ENCODE data around the gene PCDH9.
A peak's percentile ranks its signal among the peaks of the same experiment; 100 is the strongest.

PCDH9 gene

DNA sequence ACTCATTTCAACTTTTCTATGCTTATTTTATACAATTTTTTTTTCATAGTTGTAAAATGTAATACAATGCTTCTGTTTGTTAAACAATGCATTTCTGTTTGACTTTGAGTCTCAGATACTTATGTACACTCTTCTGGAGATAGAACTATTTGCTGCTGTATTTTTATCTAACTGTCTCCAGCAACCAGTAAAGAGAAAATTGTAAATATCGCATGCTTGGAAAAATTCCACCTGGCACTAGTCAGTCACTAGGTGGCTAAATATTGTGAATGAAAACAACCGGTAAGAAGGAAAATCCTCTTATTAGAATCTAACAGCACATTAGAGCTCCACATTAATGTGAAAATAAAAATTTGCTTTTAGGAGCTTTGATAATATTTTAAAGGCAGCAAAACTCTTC, 876.5 kb downstream of the PCDH9 start:
- H3K79me2 ChIP-seq (ENCODE audit: low read length), result no peaks in the 10 kb centered on the region
- H3K27ac ChIP-seq (ENCODE audit: low read length), result no peak overlapping the region
- H3K9me3 ChIP-seq (ENCODE audit: insufficient read depth, low read length), result no peaks in the 10 kb centered on the region
- no peaks in the 10 kb centered on the region for H4K20me1 ChIP-seq (ENCODE audit: insufficient read depth, low read length)
- no peaks in the 10 kb centered on the region for H3K27me3 ChIP-seq (ENCODE audit: low read depth, low read length)
- no peak overlapping the region for H3K4me2 ChIP-seq (ENCODE audit: low read length)
- H3K9ac ChIP-seq (ENCODE audit: low read length), result no peak overlapping the region
- TF ChIP-seq, protein P1, sequence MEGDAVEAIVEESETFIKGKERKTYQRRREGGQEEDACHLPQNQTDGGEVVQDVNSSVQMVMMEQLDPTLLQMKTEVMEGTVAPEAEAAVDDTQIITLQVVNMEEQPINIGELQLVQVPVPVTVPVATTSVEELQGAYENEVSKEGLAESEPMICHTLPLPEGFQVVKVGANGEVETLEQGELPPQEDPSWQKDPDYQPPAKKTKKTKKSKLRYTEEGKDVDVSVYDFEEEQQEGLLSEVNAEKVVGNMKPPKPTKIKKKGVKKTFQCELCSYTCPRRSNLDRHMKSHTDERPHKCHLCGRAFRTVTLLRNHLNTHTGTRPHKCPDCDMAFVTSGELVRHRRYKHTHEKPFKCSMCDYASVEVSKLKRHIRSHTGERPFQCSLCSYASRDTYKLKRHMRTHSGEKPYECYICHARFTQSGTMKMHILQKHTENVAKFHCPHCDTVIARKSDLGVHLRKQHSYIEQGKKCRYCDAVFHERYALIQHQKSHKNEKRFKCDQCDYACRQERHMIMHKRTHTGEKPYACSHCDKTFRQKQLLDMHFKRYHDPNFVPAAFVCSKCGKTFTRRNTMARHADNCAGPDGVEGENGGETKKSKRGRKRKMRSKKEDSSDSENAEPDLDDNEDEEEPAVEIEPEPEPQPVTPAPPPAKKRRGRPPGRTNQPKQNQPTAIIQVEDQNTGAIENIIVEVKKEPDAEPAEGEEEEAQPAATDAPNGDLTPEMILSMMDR (IDR thresholded peaks at IDR 0.05; ENCODE audit: low read depth, low read length), result no peak
- no peak for TF ChIP-seq EZH2phosphoT487 (IDR thresholded peaks at IDR 0.05; ENCODE audit: low read depth)
- H3K36me3 ChIP-seq (replicated peaks; ENCODE audit: low read depth, low read length), result no peaks in the 10 kb centered on the region
- no peaks in the 10 kb centered on the region for H3K4me1 ChIP-seq (ENCODE audit: low read length)
- no peak overlapping the region for H3K4me3 ChIP-seq (ENCODE audit: low read length)
- H2AFZ ChIP-seq (ENCODE audit: low read depth, low read length), result no peak overlapping the region

DNA sequence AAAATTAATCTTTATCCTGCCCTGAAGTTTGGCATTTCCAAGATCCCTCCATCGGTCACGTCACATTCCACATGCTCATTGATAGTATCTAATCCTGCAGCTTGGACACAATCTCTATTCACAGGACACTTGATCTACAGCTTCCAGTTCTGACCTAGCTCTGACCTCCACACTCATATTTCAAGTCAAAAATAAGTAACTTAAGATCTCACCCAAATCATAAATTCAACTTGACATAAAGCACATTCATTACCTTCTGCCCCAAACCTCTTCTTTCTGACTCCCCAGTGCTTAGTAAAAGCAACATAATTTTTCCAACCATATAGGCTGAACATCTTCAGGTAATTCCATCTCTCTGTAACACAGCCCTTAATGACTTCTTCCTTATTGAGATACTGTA, 880.2 kb downstream of the PCDH9 start:
- H3K79me2 ChIP-seq (ENCODE audit: low read length), result no peaks in the 10 kb centered on the region
- no peaks in the 10 kb centered on the region for H3K4me1 ChIP-seq (ENCODE audit: low read length)
- H3K4me2 ChIP-seq (ENCODE audit: low read length), result no peak overlapping the region
- H2AFZ ChIP-seq (ENCODE audit: low read depth, low read length), result no peak overlapping the region; the same call in 1 of the 2 replicates
- no peaks in the 10 kb centered on the region for H4K20me1 ChIP-seq (ENCODE audit: insufficient read depth, low read length)
- H3K9me3 ChIP-seq (ENCODE audit: insufficient read depth, low read length), result no peaks in the 10 kb centered on the region
- H3K4me3 ChIP-seq (ENCODE audit: low read length), result no peak overlapping the region
- no peaks in the 10 kb centered on the region for H3K27me3 ChIP-seq (ENCODE audit: low read depth, low read length)
- H3K9ac ChIP-seq (ENCODE audit: low read length), result no peak overlapping the region
- H3K36me3 ChIP-seq (replicated peaks; ENCODE audit: low read depth, low read length), result no peaks in the 10 kb centered on the region
- no peak overlapping the region for H3K27ac ChIP-seq (ENCODE audit: low read length)
- no peak for TF ChIP-seq EZH2phosphoT487 (IDR thresholded peaks at IDR 0.05; ENCODE audit: low read depth)
- TF ChIP-seq, protein P1 (IDR thresholded peaks at IDR 0.05; ENCODE audit: low read depth, low read length), result no peak

DNA sequence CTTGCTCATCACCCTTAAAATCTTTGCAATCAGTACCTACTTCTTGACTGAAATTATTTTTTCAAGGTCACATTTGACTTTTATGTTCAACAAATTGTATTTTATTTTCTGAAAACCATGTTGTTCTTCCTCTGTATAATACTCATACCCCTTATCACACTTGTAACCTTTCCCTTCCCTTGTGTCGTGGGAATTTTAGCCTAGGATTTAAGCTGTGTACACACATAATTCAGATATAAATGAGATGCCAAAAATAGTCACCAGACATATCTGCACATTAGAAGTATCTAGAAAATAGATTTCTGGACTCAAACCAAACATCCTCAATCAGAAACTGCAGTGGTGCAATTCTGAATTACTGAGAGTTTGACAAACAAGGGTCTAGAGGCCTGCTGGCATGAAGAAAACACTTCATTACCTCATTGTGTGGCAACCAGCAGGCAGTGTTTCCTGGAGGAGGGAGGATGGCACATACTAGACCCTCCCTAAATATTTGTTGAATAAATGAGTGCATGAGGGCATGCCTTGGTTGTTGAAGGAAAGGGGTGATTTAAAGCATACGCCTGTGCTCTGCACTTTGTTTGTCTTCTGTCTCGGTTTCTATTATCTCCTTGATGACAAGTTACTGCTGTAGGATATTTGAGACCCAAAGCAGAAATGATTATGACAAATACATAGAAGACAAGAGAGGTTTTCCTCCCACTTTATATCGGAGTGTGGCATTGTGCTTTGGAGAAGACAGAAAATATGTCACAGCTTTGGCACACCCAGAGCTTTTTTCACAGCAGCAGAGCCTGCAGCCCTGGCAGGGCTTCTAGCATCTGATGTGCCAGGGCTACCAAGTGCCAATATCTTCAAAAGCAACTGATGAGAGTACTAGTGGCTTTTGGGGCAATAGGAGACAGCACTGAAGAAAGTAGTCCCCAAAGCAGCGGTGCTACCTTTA, 881.1 kb downstream of the PCDH9 start:
- no peaks in the 10 kb centered on the region for H3K36me3 ChIP-seq (replicated peaks; ENCODE audit: low read depth, low read length)
- no peak overlapping the region for H3K4me2 ChIP-seq (ENCODE audit: low read length)
- H3K79me2 ChIP-seq (ENCODE audit: low read length), result no peaks in the 10 kb centered on the region
- H2AFZ ChIP-seq (ENCODE audit: low read depth, low read length), result no peak overlapping the region
- no peak overlapping the region for H3K4me3 ChIP-seq (ENCODE audit: low read length)
- H4K20me1 ChIP-seq (ENCODE audit: insufficient read depth, low read length), result no peaks in the 10 kb centered on the region
- TF ChIP-seq EZH2phosphoT487 (IDR thresholded peaks at IDR 0.05; ENCODE audit: low read depth), result no peak
- TF ChIP-seq, protein P1 (IDR thresholded peaks at IDR 0.05; ENCODE audit: low read depth, low read length), result no peak
- H3K4me1 ChIP-seq (ENCODE audit: low read length), result no peaks in the 10 kb centered on the region
- H3K9me3 ChIP-seq (ENCODE audit: insufficient read depth, low read length), result no peaks in the 10 kb centered on the region
- no peak overlapping the region for H3K9ac ChIP-seq (ENCODE audit: low read length)
- no peaks in the 10 kb centered on the region for H3K27me3 ChIP-seq (ENCODE audit: low read depth, low read length)
- no peak overlapping the region for H3K27ac ChIP-seq (ENCODE audit: low read length)

DNA sequence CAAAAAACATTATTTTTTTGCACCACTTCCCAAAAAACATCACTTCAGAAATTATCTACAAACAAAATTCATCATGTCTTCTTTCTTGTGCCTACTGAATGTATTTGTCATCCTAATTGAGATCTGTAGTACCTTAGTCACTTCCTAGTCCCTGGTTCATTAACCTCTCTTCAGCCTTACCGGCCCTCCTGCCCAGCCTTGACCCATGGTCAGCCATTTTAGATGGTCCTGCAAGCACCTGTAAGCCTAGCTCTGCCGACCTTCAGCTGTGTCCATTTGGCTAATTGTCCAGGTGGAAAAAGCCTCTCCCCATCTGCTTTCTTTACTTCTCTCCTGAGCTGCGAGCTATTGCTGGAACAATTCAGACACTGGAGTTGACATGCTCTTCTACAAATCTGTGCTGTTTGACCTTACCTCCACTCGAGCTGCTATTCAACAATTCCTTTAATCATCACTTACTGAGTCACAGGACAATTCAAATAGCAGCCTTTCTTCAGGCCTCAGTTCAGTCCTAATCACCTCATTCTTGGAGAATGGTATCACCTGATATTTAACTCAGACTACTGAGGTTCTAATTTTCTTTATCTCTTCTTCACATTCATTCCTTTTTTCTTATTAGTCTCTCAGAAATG, 882.5 kb downstream of the PCDH9 start:
- Histone ChIP-seq H2AFZ (ENCODE audit: low read depth, low read length) (peak overlapping the region; percentile 22; the same call in 1 of the 2 replicates), H3K27ac (ENCODE audit: low read length) (no peak overlapping the region), H3K9ac (ENCODE audit: low read length) (no peak overlapping the region), H4K20me1 (ENCODE audit: insufficient read depth, low read length) (no peaks in the 10 kb centered on the region), H3K9me3 (ENCODE audit: insufficient read depth, low read length) (no peaks in the 10 kb centered on the region), H3K79me2 (ENCODE audit: low read length) (no peaks in the 10 kb centered on the region), H3K4me2 (ENCODE audit: low read length) (no peak overlapping the region), H3K36me3 (replicated peaks; ENCODE audit: low read depth, low read length) (no peaks in the 10 kb centered on the region), H3K4me3 (ENCODE audit: low read length) (no peak overlapping the region), H3K4me1 (ENCODE audit: low read length) (no peaks in the 10 kb centered on the region), H3K27me3 (ENCODE audit: low read depth, low read length) (no peaks in the 10 kb centered on the region)
- TF ChIP-seq EZH2phosphoT487 (IDR thresholded peaks at IDR 0.05; ENCODE audit: low read depth), result no peak
- TF ChIP-seq, protein P1 (IDR thresholded peaks at IDR 0.05; ENCODE audit: low read depth, low read length), result no peak

Measured in OCI-LY3 (cell line).